Activated T-helper 2 cell treated with anti-CD3 and anti-CD28 coated beads, Interferon-gamma antibody, Interleukin-2, Interleukin-4, amounts not matched to agents 10 μg/mL and 5 μg/mL and 100 μg/mL, durations not matched to agents 14 hours and 24 hours and 36 hours (primary cell): Measurements from ENCODE around the gene ROCK2. TPM values are rescaled to one million over a fixed set of nuclear protein-coding genes. Genes with fewer than 3 reads are reported as not detected.

Experiments used
- DNase-seq: peaks from one replicate; pipeline ENCODE4 v3.0.0; 2021; ENCODE audit warnings: low spot score
- H3K27ac Mint-ChIP-seq: one replicate; pipeline ENCODE4 v1.8.0; 2021; ENCODE audit warnings: mixed read lengths
- H3K27me3 Mint-ChIP-seq: one replicate; pipeline ENCODE4 v1.8.0; 2021; ENCODE audit warnings: low read depth, mixed read lengths
- H3K36me3 Mint-ChIP-seq: one replicate; pipeline ENCODE4 v1.8.0; 2021; ENCODE audit warnings: low read depth, mixed read lengths
- H3K4me1 Mint-ChIP-seq: one replicate; pipeline ENCODE4 v1.8.0; 2021; ENCODE audit warnings: low read depth, mixed read lengths
- H3K4me3 Mint-ChIP-seq: one replicate; pipeline ENCODE4 v1.8.0; 2021; ENCODE audit warnings: low read depth, mild to moderate bottlenecking, moderate library complexity, mixed read lengths
- H3K9me3 Mint-ChIP-seq: one replicate; pipeline ENCODE4 v1.8.0; 2021; ENCODE audit warnings: mixed read lengths
- intact Hi-C: fragments of 100-400 bp; cut with micrococcal nuclease; formaldehyde crosslinking; loops from one replicate; pipeline ENCODE4 v1.15.1; 2023
- total RNA-seq: library from RNA; stranded (reverse); gene quantifications from 2 replicates; pipeline ENCODE4 v1.2.3, GENCODE V29; 2022

Gene ROCK2
- total RNA-seq, 1 donor from 2014 or later, result 20.6 TPM

GRCh38 chr2:11147263-11147662 is 197.2 kb downstream of the ROCK2 start:
- H3K27ac Mint-ChIP-seq, result no peak overlapping the region
- peaks cover 14% of the 10 kb centered on the region for H3K27me3 Mint-ChIP-seq
- no peak overlapping the region for H3K4me3 Mint-ChIP-seq
- no peaks in the 10 kb centered on the region for H3K9me3 Mint-ChIP-seq
- intact Hi-C loops, result no loop called here
- no peak for DNase-seq
- no peaks in the 10 kb centered on the region for H3K4me1 Mint-ChIP-seq
- no peaks in the 10 kb centered on the region for H3K36me3 Mint-ChIP-seq

DNA sequence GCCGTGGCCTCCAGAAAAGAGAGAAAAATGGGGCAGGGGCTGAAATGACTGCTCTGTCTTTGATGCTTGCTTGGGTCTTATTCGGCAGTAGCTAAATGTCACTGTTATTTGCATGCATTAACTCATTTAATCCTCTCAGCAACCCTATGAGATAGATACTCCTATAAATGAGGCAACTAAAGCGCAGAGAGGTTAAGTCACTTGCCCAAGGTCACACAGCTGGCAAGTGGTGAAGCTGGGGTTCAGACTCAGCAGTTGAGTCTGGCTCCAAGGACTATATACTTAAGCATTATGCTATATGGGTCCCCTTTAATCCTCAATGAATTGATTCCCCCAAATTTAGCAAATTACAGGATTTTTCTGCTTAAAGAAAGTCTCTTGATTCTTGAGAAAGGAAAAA is 198.4 kb downstream of the ROCK2 start:
- H3K36me3 Mint-ChIP-seq, result no peaks in the 10 kb centered on the region
- no peaks in the 10 kb centered on the region for H3K9me3 Mint-ChIP-seq
- H3K27ac Mint-ChIP-seq, result no peak overlapping the region
- intact Hi-C loops, result no loop called here
- DNase-seq, result no peak
- H3K4me1 Mint-ChIP-seq, result no peaks in the 10 kb centered on the region
- no peak overlapping the region for H3K4me3 Mint-ChIP-seq
- peaks cover 10% of the 10 kb centered on the region for H3K27me3 Mint-ChIP-seq

GRCh38 chr2:11145350-11145749 is 199.1 kb downstream of the ROCK2 start:
- H3K27ac Mint-ChIP-seq, result no peak overlapping the region
- peaks cover 13% of the 10 kb centered on the region for H3K27me3 Mint-ChIP-seq
- no peak for DNase-seq
- no peak overlapping the region for H3K4me3 Mint-ChIP-seq
- H3K36me3 Mint-ChIP-seq, result no peaks in the 10 kb centered on the region
- H3K4me1 Mint-ChIP-seq, result no peaks in the 10 kb centered on the region
- intact Hi-C loops, result no loop called here
- no peaks in the 10 kb centered on the region for H3K9me3 Mint-ChIP-seq

GRCh38 chr2:11144738-11145079 is 199.7 kb downstream of the ROCK2 start:
- Mint-ChIP-seq H3K36me3 (no peaks in the 10 kb centered on the region), H3K4me1 (no peaks in the 10 kb centered on the region), H3K27ac (no peak overlapping the region), H3K4me3 (no peak overlapping the region), H3K9me3 (no peaks in the 10 kb centered on the region), H3K27me3 (peaks cover 13% of the 10 kb centered on the region)
- intact Hi-C loops, result no loop called here
- no peak for DNase-seq

GRCh38 chr2:11144077-11144737 is 200.2 kb downstream of the ROCK2 start:
- Mint-ChIP-seq H3K9me3 (no peaks in the 10 kb centered on the region), H3K27ac (no peak overlapping the region), H3K27me3 (peaks cover 13% of the 10 kb centered on the region), H3K4me3 (no peak overlapping the region), H3K36me3 (no peaks in the 10 kb centered on the region), H3K4me1 (no peaks in the 10 kb centered on the region)
- DNase-seq, result no peak
- intact Hi-C loops, result no loop called here

GRCh38 chr2:11142987-11143386 is 201.4 kb downstream of the ROCK2 start:
- no peak for DNase-seq
- Mint-ChIP-seq H3K4me3 (no peak overlapping the region), H3K36me3 (no peaks in the 10 kb centered on the region), H3K27ac (no peak overlapping the region), H3K27me3 (peaks cover 13% of the 10 kb centered on the region), H3K4me1 (no peaks in the 10 kb centered on the region), H3K9me3 (no peaks in the 10 kb centered on the region)
- intact Hi-C loops, result no loop called here

GRCh38 chr2:11142330-11142729 is 202.1 kb downstream of the ROCK2 start:
- no peak overlapping the region for H3K27ac Mint-ChIP-seq
- no peaks in the 10 kb centered on the region for H3K4me1 Mint-ChIP-seq
- H3K4me3 Mint-ChIP-seq, result no peak overlapping the region
- intact Hi-C loops, result no loop called here
- no peaks in the 10 kb centered on the region for H3K9me3 Mint-ChIP-seq
- DNase-seq, result no peak
- no peaks in the 10 kb centered on the region for H3K36me3 Mint-ChIP-seq
- H3K27me3 Mint-ChIP-seq, result peaks cover 13% of the 10 kb centered on the region

DNA sequence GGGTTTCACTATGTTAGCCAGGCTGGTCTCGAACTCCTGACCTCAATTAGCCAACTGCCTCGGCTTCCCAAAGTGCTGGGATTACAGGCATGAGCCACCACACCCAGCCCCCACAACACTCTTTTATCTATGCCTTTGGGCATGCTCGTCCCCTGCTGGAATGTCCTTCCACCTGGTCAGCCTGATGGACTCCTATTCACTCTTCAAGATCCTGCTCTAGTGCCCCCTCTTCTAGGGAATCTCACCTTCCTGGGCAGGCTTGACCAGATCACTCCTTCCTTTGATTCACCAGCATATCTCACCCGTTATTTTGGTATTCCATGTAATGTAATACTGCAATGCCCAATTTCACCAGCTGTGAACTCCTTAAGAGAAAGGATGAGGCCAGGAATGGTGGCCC is 203.1 kb downstream of the ROCK2 start:
- Mint-ChIP-seq H3K4me3 (no peak overlapping the region), H3K27ac (no peak overlapping the region), H3K27me3 (peaks cover 18% of the 10 kb centered on the region), H3K9me3 (no peaks in the 10 kb centered on the region), H3K36me3 (no peaks in the 10 kb centered on the region), H3K4me1 (no peaks in the 10 kb centered on the region)
- no peak for DNase-seq
- intact Hi-C loops, result no loop called here

DNA sequence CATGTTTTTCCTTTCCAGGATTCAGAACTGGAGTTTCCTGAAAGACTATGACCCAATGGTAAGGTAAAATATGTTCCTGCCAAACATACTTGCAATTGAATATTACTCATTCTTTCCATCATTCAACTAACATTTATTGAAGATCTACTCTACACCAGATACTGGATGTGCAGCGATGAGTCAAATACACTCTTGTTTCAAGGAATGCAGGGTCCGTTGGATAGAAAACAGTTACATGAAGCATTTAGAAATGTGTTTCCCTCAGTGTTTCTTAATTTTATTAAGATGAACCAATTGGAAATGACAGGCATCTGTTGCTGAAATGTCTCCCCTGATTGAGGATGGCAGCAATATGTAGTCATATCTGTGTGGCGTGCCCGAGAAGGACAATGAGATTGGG is 203.9 kb downstream of the ROCK2 start:
- Mint-ChIP-seq H3K4me3 (no peak overlapping the region), H3K36me3 (no peaks in the 10 kb centered on the region)

GRCh38 chr2:11134349-11134748 is 210.1 kb downstream of the ROCK2 start:
- peaks cover 5% of the 10 kb centered on the region for H3K4me1 Mint-ChIP-seq
- peaks cover 10% of the 10 kb centered on the region for H3K27me3 Mint-ChIP-seq
- intact Hi-C loops, result loop anchor here (5.0 kb wide), 2 partner anchors 333 to 548 kb away; partner anchors contain the start of gene E2F6
- DNase-seq, result no peak
- H3K36me3 Mint-ChIP-seq, result no peaks in the 10 kb centered on the region
- no peaks in the 10 kb centered on the region for H3K9me3 Mint-ChIP-seq
- H3K27ac Mint-ChIP-seq, result no peak overlapping the region
- H3K4me3 Mint-ChIP-seq, result no peak overlapping the region

More for the DNA sequence above, 203.9 kb downstream of the ROCK2 start:
- intact Hi-C loops, result no loop called here
- H3K4me1 Mint-ChIP-seq, result no peaks in the 10 kb centered on the region
- H3K27ac Mint-ChIP-seq, result no peak overlapping the region
- DNase-seq, result no peak
- peaks cover 23% of the 10 kb centered on the region for H3K27me3 Mint-ChIP-seq
- H3K9me3 Mint-ChIP-seq, result no peaks in the 10 kb centered on the region

- Mint-ChIP-seq H3K9me3 (no peaks in the 10 kb centered on the region), H3K4me3 (no peak overlapping the region), H3K27ac (no peak overlapping the region), H3K36me3 (no peaks in the 10 kb centered on the region), H3K4me1 (peaks cover 5% of the 10 kb centered on the region), H3K27me3 (peaks cover 10% of the 10 kb centered on the region)
- intact Hi-C loops, result loop anchor here (5.0 kb wide), 2 partner anchors 333 to 548 kb away; partner anchors contain the start of gene E2F6
- no peak for DNase-seq
Observed at GRCh38 chr2:11133936-11134320, 210.5 kb downstream of the ROCK2 start.

DNA sequence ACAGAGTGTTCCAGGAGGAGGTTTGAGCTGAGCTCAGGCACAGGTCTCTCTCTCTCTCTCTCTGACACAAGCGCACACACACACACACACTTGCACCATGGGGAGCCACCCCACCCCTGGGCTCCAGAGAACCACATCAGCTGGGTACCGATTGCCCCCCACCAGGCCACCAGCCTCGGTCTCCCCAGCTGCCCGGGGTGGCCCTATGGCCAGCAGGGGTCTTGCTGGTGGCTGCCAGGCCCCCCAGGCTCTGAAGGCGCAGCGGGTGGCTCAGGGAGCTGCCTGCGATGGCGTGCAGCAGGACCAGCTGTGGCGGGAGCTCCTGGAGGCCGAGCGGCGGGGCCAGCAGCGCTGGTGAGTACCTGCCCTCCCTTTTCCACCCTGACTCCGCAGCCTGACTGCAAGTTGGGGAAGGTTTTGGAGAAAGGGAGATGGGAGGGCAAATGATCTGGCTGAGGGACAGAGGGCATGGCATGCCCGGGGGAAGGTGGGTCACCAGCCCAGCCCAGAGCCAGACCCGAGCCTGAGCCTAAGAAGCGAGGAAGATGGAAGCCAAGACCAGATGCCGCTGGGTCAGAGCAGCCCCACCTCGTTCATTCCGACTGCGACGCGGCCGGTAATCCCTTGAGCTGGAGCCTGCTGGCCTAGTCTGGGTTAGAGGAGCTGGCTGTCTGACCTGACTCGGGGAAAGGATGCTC is 211.0 kb downstream of the ROCK2 start:
- peak overlapping the region; percentile 83 for H3K4me3 Mint-ChIP-seq
- H3K9me3 Mint-ChIP-seq, result no peaks in the 10 kb centered on the region
- no peaks in the 10 kb centered on the region for H3K36me3 Mint-ChIP-seq
- H3K27ac Mint-ChIP-seq, result no peak overlapping the region
- DNase-seq, result no peak
- peaks cover 5% of the 10 kb centered on the region for H3K4me1 Mint-ChIP-seq
- peaks cover 13% of the 10 kb centered on the region for H3K27me3 Mint-ChIP-seq
- intact Hi-C loops, result loop anchor here (5.0 kb wide), 2 partner anchors 334 to 549 kb away; partner anchors contain the start of gene E2F6

- Mint-ChIP-seq H3K4me1 (peaks cover 5% of the 10 kb centered on the region), H3K4me3 (peak overlapping the region; percentile 83), H3K27me3 (peaks cover 16% of the 10 kb centered on the region), H3K27ac (no peak overlapping the region), H3K9me3 (no peaks in the 10 kb centered on the region), H3K36me3 (no peaks in the 10 kb centered on the region)
- intact Hi-C loops, result loop anchor here (1.0 to 5.0 kb wide), 5 partner anchors 23 to 550 kb away; partner anchors contain the start of genes E2F6 and SLC66A3
- no peak for DNase-seq
Observed at GRCh38 chr2:11132036-11132671, 212.3 kb downstream of the ROCK2 start.
